ENCODE results near the gene STAT5B. TPM values are rescaled to one million over a fixed set of nuclear protein-coding genes. Genes with fewer than 3 reads are reported as not detected.

The STAT5B gene
- total RNA-seq, 3 donors from 2014 or later = 97.2 to 130 (median 101) TPM

GRCh38 chr17:42178817-42179216 is 97.4 kb downstream of the STAT5B start:
- Histone ChIP-seq H3K4me1 (peaks cover 3 to 15% of the 10 kb centered on the region in 2 donors), H3K27me3 (peaks cover 6 to 32% of the 10 kb centered on the region in 2 donors), H3K9me3 (no peaks in the 10 kb centered on the region), H3K27ac (no peak overlapping the region), H3K36me3 (no peaks in the 10 kb centered on the region), H3K4me3 (no peak overlapping the region)
- no peak for DNase-seq (ENCODE audit: low spot score in 2 of 2)
- intact Hi-C loops (cut with DNase I; ENCODE audit: low total_unique reads) = no loop called here
- TF ChIP-seq POLR2AphosphoS5 (IDR thresholded peaks at IDR 0.05) (no peak), CTCF (IDR thresholded peaks at IDR 0.05) (no peak), POLR2A (IDR thresholded peaks at IDR 0.05) (no peak)

GRCh38 chr17:42177684-42178083 is 98.5 kb downstream of the STAT5B start:
- Histone ChIP-seq H3K4me1 (peaks cover 3 to 12% of the 10 kb centered on the region in 2 donors), H3K27me3 (peaks cover 6 to 25% of the 10 kb centered on the region in 2 donors), H3K27ac (no peak overlapping the region), H3K36me3 (no peaks in the 10 kb centered on the region), H3K4me3 (no peak overlapping the region), H3K9me3 (no peaks in the 10 kb centered on the region)
- no peak for DNase-seq (ENCODE audit: low spot score in 2 of 2)
- intact Hi-C loops (cut with DNase I; ENCODE audit: low total_unique reads) = no loop called here
- TF ChIP-seq POLR2A (IDR thresholded peaks at IDR 0.05) (no peak), POLR2AphosphoS5 (IDR thresholded peaks at IDR 0.05) (no peak), CTCF (IDR thresholded peaks at IDR 0.05) (no peak)

- H3K27me3 ChIP-seq = no peaks in the 10 kb centered on the region
- no peak for DNase-seq (ENCODE audit: low spot score in 2 of 2)
- intact Hi-C loops (cut with DNase I; ENCODE audit: low total_unique reads) = no loop called here
- H3K36me3 ChIP-seq = no peaks in the 10 kb centered on the region
- H3K4me1 ChIP-seq = no peaks in the 10 kb centered on the region
- H3K4me3 ChIP-seq = no peak overlapping the region
- H3K27ac ChIP-seq = no peak overlapping the region
- no peaks in the 10 kb centered on the region for H3K9me3 ChIP-seq
- TF ChIP-seq CTCF (IDR thresholded peaks at IDR 0.05) (no peak), POLR2A (IDR thresholded peaks at IDR 0.05) (no peak), POLR2AphosphoS5 (IDR thresholded peaks at IDR 0.05) (no peak)
Measured at GRCh38 chr17:42174126-42174783, 101.9 kb downstream of the STAT5B start.

- no peaks in the 10 kb centered on the region for H3K9me3 ChIP-seq
- no peaks in the 10 kb centered on the region for H3K4me1 ChIP-seq
- DNase-seq (ENCODE audit: low spot score in 2 of 2) = no peak
- H3K4me3 ChIP-seq = no peak overlapping the region
- H3K36me3 ChIP-seq = no peaks in the 10 kb centered on the region
- no peak overlapping the region for H3K27ac ChIP-seq
- intact Hi-C loops (cut with DNase I; ENCODE audit: low total_unique reads) = no loop called here
- TF ChIP-seq POLR2A (IDR thresholded peaks at IDR 0.05) = no peak
- no peak for TF ChIP-seq CTCF (IDR thresholded peaks at IDR 0.05)
- TF ChIP-seq POLR2AphosphoS5 (IDR thresholded peaks at IDR 0.05) = no peak
- no peaks in the 10 kb centered on the region for H3K27me3 ChIP-seq
Measured at GRCh38 chr17:42171831-42172230, 104.4 kb downstream of the STAT5B start.

GRCh38 chr17:42169351-42169750 is 106.8 kb downstream of the STAT5B start:
- Histone ChIP-seq H3K36me3 (no peaks in the 10 kb centered on the region), H3K27ac (no peak overlapping the region), H3K9me3 (no peaks in the 10 kb centered on the region), H3K4me1 (no peaks in the 10 kb centered on the region), H3K27me3 (no peaks in the 10 kb centered on the region), H3K4me3 (no peak overlapping the region)
- TF ChIP-seq POLR2AphosphoS5 (IDR thresholded peaks at IDR 0.05) = no peak
- TF ChIP-seq CTCF (IDR thresholded peaks at IDR 0.05) = no peak
- no peak for TF ChIP-seq POLR2A (IDR thresholded peaks at IDR 0.05)
- intact Hi-C loops (cut with DNase I; ENCODE audit: low total_unique reads) = no loop called here
- no peak for DNase-seq (ENCODE audit: low spot score in 2 of 2)
